Muscle of arm (tissue), 14 donors: Measurements from ENCODE around the gene RIT1. TPM values are rescaled to one million over a fixed set of nuclear protein-coding genes. Genes with fewer than 3 reads are reported as not detected.
A peak's percentile ranks its signal among the peaks of the same experiment; 100 is the strongest.

Experiments used
- DNase-seq: peaks from one replicate; pipeline ENCODE4 v3.0.0-alpha.2; 2013
- long read RNA-seq, 11 donors: transcript quantifications; one replicate each; lab custom pipeline, GENCODE V29; 2026
- polyA plus RNA-seq, 12 donors: library from polyadenylated mRNA; unstranded; fragments of 120-200 nt; gene quantifications; one replicate each; pipeline ENCODE4 v1.2.1, GENCODE V29; 2013; ENCODE audit not compliant: insufficient read length in 12 of 12

Gene RIT1, protein sequence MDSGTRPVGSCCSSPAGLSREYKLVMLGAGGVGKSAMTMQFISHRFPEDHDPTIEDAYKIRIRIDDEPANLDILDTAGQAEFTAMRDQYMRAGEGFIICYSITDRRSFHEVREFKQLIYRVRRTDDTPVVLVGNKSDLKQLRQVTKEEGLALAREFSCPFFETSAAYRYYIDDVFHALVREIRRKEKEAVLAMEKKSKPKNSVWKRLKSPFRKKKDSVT
- polyA plus RNA-seq = 10 to 100 TPM in 11 of 12 donors, not detected in 1; 17.7 to 33.4 (median 28.7) TPM
- long read RNA-seq, donor 1, transcript RIT1-202 (6 exons, 3,445 nt) = major isoform, 10 of 13 reads
- long read RNA-seq, donor 1, partial matches to known transcripts = 0 of 13 reads
- long read RNA-seq, donor 1, other reads (novel, unspliced or antisense) = 0 of 13 reads
- long read RNA-seq, donor 2, transcript RIT1-202 (6 exons, 3,445 nt) = major isoform, 10 of 11 reads
- long read RNA-seq, donor 2, partial matches to known transcripts = 0 of 11 reads
- long read RNA-seq, donor 2, other reads (novel, unspliced or antisense) = 0 of 11 reads
- long read RNA-seq, donor 3, partial matches to known transcripts = 0 of 6 reads
- long read RNA-seq, donor 3, other reads (novel, unspliced or antisense) = 0 of 6 reads
- long read RNA-seq, donor 4, transcript RIT1-202 (6 exons, 3,445 nt) = major isoform, 7 of 10 reads
- long read RNA-seq, donor 4, partial matches to known transcripts = 0 of 10 reads
- long read RNA-seq, donor 4, other reads (novel, unspliced or antisense) = 0 of 10 reads
- long read RNA-seq, donor 5, transcript RIT1-202 (6 exons, 3,445 nt) = major isoform, 13 of 16 reads
- long read RNA-seq, donor 5, partial matches to known transcripts = 0 of 16 reads
- long read RNA-seq, donor 5, other reads (novel, unspliced or antisense) = 0 of 16 reads
- long read RNA-seq, donor 6, transcript RIT1-202 (6 exons, 3,445 nt) = major isoform, 9 of 13 reads
- long read RNA-seq, donor 6, partial matches to known transcripts = 0 of 13 reads
- long read RNA-seq, donor 6, other reads (novel, unspliced or antisense) = 0 of 13 reads
- long read RNA-seq, donor 7, transcript RIT1-202 (6 exons, 3,445 nt) = major isoform, 8 of 10 reads
- long read RNA-seq, donor 7, partial matches to known transcripts = 0 of 10 reads
- long read RNA-seq, donor 7, other reads (novel, unspliced or antisense) = 0 of 10 reads
- long read RNA-seq, donor 8, transcript RIT1-206 (5 exons, 574 nt) = minor isoform, 5 of 16 reads
- long read RNA-seq, donor 8, transcript RIT1-202 (6 exons, 3,445 nt) = major isoform, 10 of 16 reads
- long read RNA-seq, donor 8, partial matches to known transcripts = 0 of 16 reads
- long read RNA-seq, donor 8, other reads (novel, unspliced or antisense) = 0 of 16 reads
- long read RNA-seq, donor 9, transcript RIT1-202 (6 exons, 3,445 nt) = major isoform, 5 of 5 reads
- long read RNA-seq, donor 9, partial matches to known transcripts = 0 of 5 reads
- long read RNA-seq, donor 9, other reads (novel, unspliced or antisense) = 0 of 5 reads
- long read RNA-seq, donor 10, transcript RIT1-202 (6 exons, 3,445 nt) = major isoform, 7 of 12 reads
- long read RNA-seq, donor 10, partial matches to known transcripts = 0 of 12 reads
- long read RNA-seq, donor 10, other reads (novel, unspliced or antisense) = 0 of 12 reads
- long read RNA-seq, donor 11, transcript RIT1-202 (6 exons, 3,445 nt) = major isoform, 19 of 21 reads
- long read RNA-seq, donor 11, partial matches to known transcripts = 0 of 21 reads
- long read RNA-seq, donor 11, other reads (novel, unspliced or antisense) = 0 of 21 reads

DNA sequence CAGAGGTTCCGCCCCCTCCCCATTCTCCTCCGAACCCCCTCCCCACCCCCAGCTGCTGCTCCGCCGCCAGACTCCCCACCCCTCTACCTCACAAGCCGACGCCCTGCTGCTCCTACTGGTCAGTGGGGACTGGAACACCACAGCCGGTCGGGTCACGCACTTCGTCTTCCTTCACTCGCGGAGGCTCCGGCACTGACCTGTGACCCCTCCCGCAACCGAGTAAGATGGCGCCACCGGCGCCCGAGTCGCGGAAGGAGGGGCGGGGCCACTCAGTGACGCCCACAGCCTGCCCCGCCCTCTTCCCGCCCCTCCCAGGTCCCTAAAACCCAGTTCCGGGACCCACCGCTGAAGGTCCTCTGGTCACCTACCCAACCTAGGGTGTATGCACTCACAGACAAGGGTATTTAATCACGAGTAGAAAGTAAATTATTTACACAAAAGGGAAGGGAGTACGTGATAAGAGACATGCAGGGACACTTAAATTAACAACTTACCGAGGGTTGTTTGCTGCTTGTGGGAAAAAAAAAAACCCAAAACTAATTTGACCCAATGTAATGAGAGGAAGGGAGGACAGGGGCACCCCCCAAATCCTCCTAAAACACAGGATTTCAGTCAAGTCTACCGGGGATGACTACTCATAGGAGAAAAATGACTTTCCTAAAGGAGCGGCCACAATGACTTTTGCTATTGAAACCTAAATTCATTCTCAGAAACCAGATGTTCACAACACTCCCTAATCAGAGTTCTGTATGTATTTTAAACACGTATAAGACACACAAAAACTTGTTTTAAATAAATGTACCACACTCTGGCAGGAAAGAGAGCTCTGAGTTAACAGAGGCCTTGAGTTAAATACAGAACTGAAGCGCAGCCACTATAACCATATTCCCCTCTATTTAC lies at the start of gene RIT1:
Gene RIT1 (minus strand): TSS at position 194 of the 900 bp plus-strand sequence. CDS start 588 bp downstream, outside the sequence.
- peak; percentile 89 for DNase-seq

DNA sequence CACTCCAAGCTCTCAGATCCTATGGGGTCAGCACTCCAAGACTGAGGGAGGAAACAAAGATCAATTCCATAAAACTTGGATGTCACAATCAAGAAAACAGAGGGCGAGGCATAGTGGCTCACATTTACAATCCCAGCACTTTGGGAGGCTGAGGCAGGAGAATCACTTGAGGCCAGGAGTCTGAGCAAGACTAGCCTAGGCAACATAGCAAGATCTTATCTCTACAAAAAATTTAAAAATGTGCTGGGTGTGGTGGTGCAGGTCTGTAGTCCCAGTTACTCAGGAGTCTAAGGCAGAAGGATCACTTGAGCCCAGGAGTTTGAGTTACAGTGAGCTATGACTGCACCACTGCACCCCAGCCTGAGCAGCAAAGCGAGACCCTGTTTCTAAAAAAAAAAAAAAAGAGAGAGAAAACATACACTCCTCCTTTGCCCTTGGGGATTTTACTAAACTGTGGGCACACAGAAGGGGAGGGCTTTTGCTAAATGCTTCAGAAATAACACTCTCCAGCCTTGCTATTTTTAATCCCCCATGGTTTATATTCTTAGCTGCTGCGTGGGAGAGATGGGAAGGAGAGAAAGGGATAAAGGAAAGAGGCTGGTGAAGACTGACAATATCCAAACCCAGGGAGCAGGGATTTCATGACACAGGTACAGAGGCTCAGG lies 49.1 kb upstream of the RIT1 start:
- DNase-seq = no peak

DNA sequence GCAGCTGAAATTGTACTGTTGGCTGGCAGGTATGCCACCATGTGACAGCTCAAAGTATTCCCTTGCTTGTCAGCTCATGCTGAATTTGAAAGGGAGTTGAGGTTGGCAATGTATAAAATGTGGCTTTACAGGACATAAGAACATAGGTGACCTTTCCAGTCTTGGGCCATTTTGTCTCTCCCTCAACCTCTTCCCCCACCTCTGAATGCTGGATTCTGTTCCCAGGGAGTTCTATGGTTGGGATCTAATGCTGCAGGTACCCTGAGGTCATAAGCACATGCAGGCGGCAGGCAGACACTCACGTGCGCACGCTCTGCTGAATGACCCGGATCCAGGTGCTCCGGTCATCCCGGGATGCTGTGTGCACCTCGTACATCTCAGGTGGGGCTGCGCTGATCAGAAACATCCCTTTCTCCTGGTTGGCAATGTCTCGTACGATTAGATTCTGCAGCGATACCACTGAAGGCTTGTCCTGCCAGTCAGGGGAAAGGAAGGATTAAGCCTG lies 46.3 kb upstream of the RIT1 start:
- no peak for DNase-seq

DNA sequence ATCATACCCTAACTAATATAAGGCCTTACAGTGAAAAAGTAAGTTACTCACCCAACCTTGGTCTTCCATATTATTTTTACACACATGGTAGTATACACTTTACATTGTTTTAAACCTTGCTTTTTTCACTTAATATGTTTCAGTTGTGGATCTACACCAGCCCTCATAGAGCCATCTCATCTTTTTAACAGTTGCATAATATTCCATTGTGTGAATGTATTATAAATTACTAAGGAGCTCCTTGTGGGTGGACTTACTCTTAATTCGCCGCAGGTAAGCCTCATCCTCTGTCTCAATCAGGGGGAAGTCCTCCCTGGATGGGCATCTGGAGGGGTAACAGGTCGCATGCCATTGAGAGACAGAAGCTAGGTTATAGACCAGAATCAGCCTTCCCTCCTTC lies 43.5 kb upstream of the RIT1 start:
- no peak for DNase-seq

DNA sequence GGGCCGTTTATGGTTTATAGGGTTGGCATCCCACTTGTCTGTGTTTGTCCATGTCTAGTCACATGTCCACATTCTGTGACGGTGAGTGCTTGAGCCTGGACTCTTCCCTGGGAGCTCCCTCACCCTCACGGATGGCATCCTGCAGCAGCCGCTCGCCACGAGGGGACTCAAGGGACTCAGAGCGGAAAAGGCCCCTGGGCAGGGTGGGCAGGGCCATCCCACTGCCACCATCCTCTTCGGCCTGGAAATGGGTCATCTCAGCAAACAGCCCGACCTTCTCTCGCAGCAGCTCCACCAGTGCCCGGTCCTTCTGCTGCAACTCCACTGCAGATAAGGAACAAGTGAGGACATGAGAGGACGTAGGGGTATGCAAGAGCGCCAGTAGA lies 41.3 kb upstream of the RIT1 start:
- no peak for DNase-seq

DNA sequence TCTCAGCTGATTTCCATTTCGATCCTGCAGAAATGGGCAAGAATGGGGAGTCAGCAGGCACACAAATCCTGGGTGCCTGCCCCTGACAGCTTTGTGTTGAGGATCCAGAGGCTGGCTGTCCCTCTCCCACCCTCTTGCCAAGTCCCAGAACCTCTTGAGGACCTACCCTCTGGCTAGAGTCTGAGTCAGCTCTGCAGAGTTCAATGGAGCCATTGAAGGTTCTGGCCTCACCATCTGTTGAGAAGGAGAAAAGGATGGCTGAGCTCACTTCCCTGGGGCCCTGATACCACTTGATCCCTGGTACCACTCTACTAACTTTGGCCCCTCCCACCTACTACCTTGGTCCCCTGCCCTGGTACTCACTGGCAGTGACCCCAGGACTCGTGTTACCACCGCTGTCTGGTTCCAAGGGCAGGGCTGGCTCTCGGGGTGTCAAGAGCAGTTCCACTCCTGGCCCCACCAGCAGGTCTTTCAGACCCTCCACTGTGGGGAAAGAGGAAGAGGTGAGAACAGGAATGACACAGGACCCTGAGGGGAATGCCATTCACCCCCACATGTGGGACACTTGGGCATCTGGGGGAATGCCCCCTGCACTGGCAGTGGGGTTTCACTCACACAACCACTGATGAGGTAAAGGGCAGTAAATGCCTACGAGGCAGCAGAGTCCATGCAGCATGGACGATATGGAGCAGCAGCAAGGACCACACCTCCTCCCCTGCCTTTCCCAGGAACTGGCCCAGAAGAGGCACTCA lies 40.8 kb upstream of the RIT1 start:
- DNase-seq = no peak

DNA sequence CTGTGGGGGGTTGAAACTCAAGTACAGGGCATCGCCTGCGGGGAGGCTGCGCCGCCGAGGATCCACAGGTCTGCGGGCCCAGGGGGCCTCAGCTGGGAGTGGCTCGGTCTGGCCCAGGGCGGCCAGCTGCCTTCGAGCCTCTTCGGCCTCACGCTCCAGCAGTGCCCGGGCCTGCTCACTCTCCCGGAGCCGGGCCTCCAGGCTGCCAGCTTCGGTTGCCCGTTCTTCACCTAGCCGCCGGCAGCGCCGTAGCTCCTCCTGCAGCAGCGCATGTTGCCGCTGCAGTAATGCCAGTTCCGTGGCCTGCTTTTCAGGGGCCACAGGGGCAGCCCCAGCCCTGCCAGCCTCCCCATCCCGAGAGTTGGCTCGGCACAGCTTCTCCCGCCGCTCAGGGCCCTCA lies 39.7 kb upstream of the RIT1 start:
- no peak for DNase-seq

DNA sequence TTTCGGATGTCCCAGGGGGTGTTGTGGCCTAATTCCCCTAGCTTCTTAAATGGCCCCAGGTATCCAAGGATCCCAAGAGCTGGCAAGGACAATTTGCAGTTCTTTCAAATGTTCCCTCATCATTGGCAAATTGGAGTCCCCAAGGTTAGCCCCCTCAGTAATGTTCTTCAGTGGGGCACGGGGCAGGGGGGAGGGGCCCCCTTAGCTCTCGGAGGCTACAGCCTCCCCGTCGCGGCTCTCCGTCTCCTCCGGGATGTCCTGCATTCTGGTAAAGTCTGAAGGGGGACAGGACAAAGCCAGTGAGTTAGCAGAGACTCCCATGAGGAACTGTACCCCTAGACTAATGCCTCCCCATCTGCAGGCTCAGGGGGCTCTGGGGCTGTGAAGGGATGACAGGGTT lies 36.6 kb upstream of the RIT1 start:
- no peak for DNase-seq

DNA sequence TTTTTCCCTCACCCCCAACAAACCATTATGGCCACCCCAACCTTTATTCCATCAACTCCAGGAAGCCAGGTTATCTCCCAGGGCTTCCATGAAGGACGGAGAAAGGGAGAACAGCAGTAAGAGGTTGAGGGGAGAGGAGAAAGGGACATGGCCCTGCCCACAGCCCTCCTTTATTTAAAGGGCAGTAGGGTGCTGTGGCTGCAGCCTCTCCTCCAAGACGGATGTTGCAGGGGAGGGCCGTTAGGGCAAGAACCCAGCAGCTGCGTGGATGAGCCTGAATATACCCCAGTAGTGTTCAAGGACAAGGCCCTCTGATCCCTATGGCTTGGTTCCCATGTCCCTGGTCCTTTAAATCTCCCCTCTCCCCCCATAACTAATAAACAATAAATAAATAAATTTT lies 36.1 kb upstream of the RIT1 start:
- DNase-seq = no peak

DNA sequence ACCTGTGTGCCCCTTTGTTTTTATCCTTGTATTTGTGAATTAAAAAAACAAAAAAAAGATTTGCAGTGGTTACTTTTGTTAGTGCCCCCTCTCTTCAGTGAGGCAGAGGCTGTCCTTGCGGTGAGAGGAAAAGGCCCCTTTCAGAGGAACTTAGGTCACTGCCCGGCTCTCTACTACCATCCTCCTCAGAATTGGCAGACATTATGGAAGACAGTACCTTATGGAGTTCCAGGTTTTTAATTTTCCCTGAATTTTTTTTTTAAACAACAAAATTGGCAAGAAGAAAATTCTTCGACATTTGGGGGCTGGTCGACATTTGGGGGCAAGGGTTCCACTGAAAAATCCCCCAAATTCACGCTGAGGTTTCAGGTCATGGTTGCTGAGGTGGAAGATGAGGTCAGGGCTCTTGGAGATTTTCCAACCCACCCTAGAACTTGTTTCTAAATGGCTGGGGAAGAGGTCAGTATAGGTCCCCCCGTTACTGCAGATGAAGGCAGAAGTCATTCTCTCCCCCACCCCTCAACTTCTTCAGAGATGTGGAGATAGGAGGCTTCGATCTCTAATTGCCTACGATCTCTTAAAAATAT lies 35.6 kb upstream of the RIT1 start:
- DNase-seq = no peak

DNA sequence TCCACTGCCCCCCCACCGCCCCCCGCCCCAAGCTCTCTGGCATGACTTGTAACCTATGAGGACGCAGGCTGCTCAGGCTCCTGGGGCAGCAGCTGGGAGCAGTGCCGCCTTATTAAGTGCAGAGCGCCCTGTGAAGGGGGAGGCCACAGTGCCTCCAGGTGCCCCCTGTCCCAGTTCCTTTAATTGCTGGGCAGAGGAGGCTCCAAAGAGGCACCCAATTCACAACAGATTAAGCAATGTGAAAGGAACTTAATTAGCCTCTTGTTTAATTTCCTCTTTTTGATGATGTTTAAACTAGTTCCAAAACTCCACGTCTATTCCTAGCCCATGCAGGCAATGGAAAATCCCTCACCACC lies 33.3 kb upstream of the RIT1 start:
- no peak for DNase-seq

DNA sequence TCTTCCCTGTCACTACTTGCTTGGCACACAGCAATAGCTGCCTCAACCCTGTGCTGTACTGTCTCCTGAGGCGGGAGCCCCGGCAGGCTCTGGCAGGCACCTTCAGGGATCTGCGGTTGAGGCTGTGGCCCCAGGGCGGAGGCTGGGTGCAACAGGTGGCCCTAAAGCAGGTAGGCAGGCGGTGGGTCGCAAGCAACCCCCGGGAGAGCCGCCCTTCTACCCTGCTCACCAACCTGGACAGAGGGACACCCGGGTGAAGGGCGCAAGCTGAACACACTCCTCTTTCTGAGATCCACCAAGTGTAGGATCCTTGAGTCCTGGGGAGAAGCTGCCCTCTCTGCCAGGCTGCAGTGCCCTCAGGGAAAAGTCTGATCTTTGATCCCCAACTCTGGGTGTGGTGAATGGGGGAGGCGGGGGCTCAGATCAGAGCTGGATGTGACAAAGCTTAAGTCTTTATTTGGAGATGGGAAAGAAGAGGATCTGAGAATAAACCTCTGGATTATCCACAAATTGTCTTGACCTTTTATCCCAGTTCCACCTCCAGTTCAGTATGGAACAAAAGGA lies 31.5 kb upstream of the RIT1 start:
- no peak for DNase-seq

DNA sequence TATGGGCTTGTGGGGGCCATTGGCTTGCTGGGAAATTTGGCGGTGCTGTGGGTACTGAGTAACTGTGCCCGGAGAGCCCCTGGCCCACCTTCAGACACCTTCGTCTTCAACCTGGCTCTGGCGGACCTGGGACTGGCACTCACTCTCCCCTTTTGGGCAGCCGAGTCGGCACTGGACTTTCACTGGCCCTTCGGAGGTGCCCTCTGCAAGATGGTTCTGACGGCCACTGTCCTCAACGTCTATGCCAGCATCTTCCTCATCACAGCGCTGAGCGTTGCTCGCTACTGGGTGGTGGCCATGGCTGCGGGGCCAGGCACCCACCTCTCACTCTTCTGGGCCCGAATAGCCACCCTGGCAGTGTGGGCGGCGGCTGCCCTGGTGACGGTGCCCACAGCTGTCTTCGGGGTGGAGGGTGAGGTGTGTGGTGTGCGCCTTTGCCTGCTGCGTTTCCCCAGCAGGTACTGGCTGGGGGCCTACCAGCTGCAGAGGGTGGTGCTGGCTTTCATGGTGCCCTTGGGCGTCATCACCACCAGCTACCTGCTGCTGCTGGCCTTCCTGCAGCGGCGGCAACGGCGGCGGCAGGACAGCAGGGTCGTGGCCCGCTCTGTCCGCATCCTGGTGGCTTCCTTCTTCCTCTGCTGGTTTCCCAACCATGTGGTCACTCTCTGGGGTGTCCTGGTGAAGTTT lies 30.8 kb upstream of the RIT1 start:
- no peak for DNase-seq

DNA sequence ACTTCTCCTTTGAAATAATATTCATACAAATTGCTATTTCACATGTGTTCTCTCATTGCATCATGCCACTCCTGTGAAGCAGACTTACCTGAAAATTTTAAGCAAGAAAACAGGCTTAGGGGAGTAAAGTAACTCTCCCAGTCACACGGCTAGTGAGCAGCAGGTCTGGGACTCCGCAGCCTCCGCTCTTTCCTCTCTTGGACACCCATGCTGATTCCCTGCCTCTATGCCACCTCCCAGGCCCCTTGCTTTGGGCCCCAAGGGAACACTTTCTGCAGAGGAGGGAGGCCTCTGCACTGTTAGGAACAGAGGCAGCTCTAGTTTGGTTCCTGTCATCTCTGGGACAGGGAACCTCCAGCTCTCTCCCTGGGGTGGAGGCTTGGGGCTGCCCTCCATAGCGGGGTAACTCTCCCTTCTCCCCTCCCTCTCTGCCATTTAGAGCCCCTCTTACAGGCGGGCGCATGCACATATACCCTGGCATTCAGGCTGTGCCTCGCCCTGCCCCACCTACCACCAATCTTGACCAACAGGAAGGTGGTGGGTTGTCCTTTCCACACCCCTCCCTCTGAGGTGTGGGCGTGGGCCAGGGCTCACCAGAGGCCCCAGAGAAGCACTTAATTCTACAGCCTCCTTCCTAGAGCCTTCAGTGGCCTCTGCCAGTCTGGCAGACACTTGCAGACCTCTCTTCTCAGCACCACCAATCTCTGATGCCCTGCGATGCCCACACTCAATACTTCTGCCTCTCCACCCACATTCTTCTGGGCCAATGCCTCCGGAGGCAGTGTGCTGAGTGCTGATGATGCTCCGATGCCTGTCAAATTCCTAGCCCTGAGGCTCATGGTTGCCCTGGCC lies 30.1 kb upstream of the RIT1 start, which contains the start of gene RXFP4:
Gene RXFP4 (plus strand): TSS at position 646 of the 852 bp plus-strand sequence. CDS start 72 bp downstream, at position 718.
- no peak for DNase-seq

DNA sequence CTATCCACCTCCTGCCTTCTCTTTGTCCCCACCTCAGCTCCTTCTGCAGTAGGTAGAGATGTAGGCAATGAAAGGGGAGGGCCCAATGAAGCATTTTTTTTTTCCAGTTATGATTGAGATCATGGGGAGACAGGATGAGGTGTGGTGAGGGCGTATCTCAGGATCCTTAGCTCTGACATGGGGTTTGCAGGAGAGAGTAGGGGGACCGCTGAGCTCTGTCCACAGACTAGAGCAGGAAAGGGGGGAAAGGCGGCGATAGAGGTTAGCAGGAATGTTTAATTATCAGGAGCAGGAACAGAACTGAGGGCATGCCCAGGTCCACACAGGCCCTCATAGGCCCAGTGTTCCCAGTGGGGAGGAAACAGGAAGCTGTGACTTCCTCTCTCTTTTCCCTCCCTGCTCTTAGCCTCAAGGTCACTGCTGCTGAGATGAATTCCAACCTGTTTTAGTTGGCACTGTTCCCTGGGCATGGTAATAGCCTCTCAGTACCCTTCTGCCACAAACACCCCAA lies 29.4 kb upstream of the RIT1 start:
- no peak for DNase-seq

DNA sequence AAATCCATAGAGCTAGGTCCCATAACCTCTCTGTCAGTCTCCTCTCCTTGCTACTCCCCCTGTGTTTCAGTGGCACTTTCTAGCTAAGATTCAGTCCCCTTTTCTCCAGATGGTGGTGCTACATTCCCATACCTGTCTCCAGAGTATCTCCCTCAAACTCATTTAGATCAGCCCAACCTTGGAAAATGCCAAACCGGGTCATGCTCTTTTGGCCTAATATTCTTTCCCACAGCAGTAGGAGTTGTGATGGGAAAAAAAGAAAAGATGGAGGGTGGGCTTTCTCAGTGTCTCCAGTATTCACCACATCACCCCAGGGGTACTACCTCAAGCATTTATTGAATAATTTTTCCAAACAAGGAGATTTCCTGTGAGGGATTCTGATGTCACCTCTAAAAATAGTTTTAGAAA lies 27.1 kb upstream of the RIT1 start:
- DNase-seq = peak; percentile 66
